ENCODE data around the gene TMEM52. TPM values are rescaled to one million over a fixed set of nuclear protein-coding genes. Genes with fewer than 3 reads are reported as not detected.

TMEM52 gene
- total and polyA plus RNA-seq, 2 of the 8 experiments (the other 6 are each of a cell fraction or from before 2014, with no cell fraction given), result 14.6 to 30.2 TPM

DNA sequence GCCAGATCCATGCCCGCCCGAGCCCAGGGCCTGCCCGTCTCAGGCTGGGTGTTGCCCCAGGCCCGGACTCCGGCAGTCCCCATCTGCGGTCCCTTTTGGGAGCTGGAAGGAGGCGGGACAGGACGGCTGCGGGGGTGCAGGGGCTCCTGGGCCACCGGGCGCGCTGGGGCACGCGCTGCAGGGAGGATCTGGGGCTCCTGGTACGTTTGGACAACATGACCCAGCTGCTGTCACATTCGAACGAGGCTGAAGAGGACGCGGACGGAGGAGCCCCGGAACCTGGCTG lies 10.6 kb downstream of the TMEM52 start:
- no peak overlapping the region for H2AFZ ChIP-seq (ENCODE audit: low read length)
- 67% methylated on average over 3 of the region's 21 CpGs; no CpG with 5 or more reads in 1 of the 2 experiments for WGBS, 2 experiments (ENCODE audit: extremely low coverage in 1 of 2, insufficient coverage in 1 of 2, insufficient read length in 1 of 2, insufficient replicate concordance in 2 of 2, low coverage in 1 of 2, low lambda C conversion rate in 2 of 2, missing lambda C conversion rate in 1 of 2)
- peak overlapping the region; percentile 71; the same call in 1 of the 2 replicates for H2BK5ac ChIP-seq (ENCODE audit: low read depth, low read length)
- no peak overlapping the region for H2AK5ac ChIP-seq (ENCODE audit: low read depth, low read length)
- peak overlapping the region; percentile 55 for H4K91ac ChIP-seq (replicated peaks; ENCODE audit: insufficient read length, low read length)
- H3K9ac ChIP-seq (replicated peaks in 1 of 4; ENCODE audit: extremely low read depth in 1 of 4, low read depth in 3 of 4, low read length in 3 of 4), result peak overlapping the region in 3 of 4 experiments; percentile 38 to 85 (median 52); a peak in 3 of 7 replicates
- peak overlapping the region; percentile 49 to 83 (median 66) for H3K4me3 ChIP-seq (ENCODE audit: extremely low read depth in 1 of 4, insufficient read depth in 2 of 4, low read depth in 3 of 4, low read length in 4 of 4)
- H3K79me2 ChIP-seq (ENCODE audit: control insufficient read depth in 1 of 2, insufficient read depth in 2 of 2, low read length in 2 of 2), result no peaks in the 10 kb centered on the region
- no peak overlapping the region for H3K4ac ChIP-seq (replicated peaks; ENCODE audit: insufficient read length, low read depth, low read length)
- H3K9me3 ChIP-seq (ENCODE audit: insufficient read depth in 2 of 2, low read depth in 1 of 2, low read length in 1 of 2), result no peaks in the 10 kb centered on the region
- H4K5ac ChIP-seq (ENCODE audit: insufficient read length, low read depth, low read length), result no peak overlapping the region
- H2BK12ac ChIP-seq (ENCODE audit: low read depth, low read length), result no peak overlapping the region
- no peak overlapping the region for H3K14ac ChIP-seq (ENCODE audit: insufficient read length)
- no peaks in the 10 kb centered on the region for H3K27me3 ChIP-seq (replicated peaks in 1 of 4; ENCODE audit: control insufficient read depth in 3 of 4, extremely low read depth in 1 of 4, insufficient read depth in 3 of 4, low read length in 3 of 4)
- H2BK20ac ChIP-seq (ENCODE audit: low read length), result no peak overlapping the region
- no peak for DNase-seq (ENCODE audit: low read depth in 1 of 2, low spot score in 2 of 2)
- ChIA-PET CTCF (ENCODE audit: partially characterized antibody) (interaction anchor here (0.7 to 9.7 kb wide), 23 partner anchors 10 to 144 kb away, joined by 3 to 74 read pairs (median 4); no protein-coding TSS in a partner anchor), POLR2A (ENCODE audit: partially characterized antibody) (interaction anchor here (1.0 to 2.5 kb wide), 8 partner anchors 9 to 136 kb away, joined by 3 to 10 read pairs (median 4); no protein-coding TSS in a partner anchor)
- H3K27ac ChIP-seq (ENCODE audit: low read depth, low read length), result no peak overlapping the region
- peak overlapping the region; percentile 39; the same call in 1 of the 2 replicates for H4K8ac ChIP-seq (ENCODE audit: extremely low read depth, insufficient read depth, low read length)
- no peak for FAIRE-seq
- peak overlapping the region; percentile 59 for H3K56ac ChIP-seq (replicated peaks; ENCODE audit: insufficient read length, low read depth, low read length)
- no peak overlapping the region for H3K23ac ChIP-seq (ENCODE audit: insufficient read length)
- H3K23me2 ChIP-seq (ENCODE audit: low read depth, low read length), result peaks cover 5% of the 10 kb centered on the region; the same call in 1 of the 2 replicates
- peak overlapping the region; percentile 97; the same call in 1 of the 2 replicates for H3K18ac ChIP-seq (ENCODE audit: extremely low read depth, low read length)
- no peaks in the 10 kb centered on the region for H4K20me1 ChIP-seq (replicated peaks in 1 of 2; ENCODE audit: control insufficient read depth in 1 of 2, insufficient read depth in 2 of 2, low read length in 2 of 2)
- peak overlapping the region; percentile 63 to 93 for H3K4me2 ChIP-seq (ENCODE audit: insufficient read depth in 1 of 2, low read depth in 2 of 2, low read length in 2 of 2)
- H2BK120ac ChIP-seq (replicated peaks; ENCODE audit: low read depth, low read length), result no peak overlapping the region
- H3K36me3 ChIP-seq (ENCODE audit: control insufficient read depth in 2 of 4, insufficient read depth in 4 of 4, low read length in 3 of 4), result no peaks in the 10 kb centered on the region
- H3K4me1 ChIP-seq (replicated peaks in 1 of 4; ENCODE audit: control insufficient read depth in 3 of 4, insufficient read depth in 4 of 4, low read length in 3 of 4), result peaks cover 0 to 10% (median 5%) of the 10 kb centered on the region in 4 experiments; a peak in 5 of 7 replicates
- H3K79me1 ChIP-seq (ENCODE audit: low read depth, low read length), result no peaks in the 10 kb centered on the region
- peak overlapping the region; percentile 61; the same call in 1 of the 2 replicates for H2BK15ac ChIP-seq (ENCODE audit: low read length)

Data from H1 (cell line).